Small intestine (tissue), 7 donors: ENCODE data around the gene RNPS1. TPM values are rescaled to one million over a fixed set of nuclear protein-coding genes. Genes with fewer than 3 reads are reported as not detected.

Experiments
- DNase-seq, 2 donors: peaks; one replicate each; pipeline versions ENCODE4 v3.0.0 to v3.0.0-alpha.2; 2013
- FAIRE-seq: peaks from 2 replicates; lab custom pipeline; 2012; peaks lifted over from hg19 to GRCh38; lab: Jason Lieb, UNC
- H3K27ac ChIP-seq, 3 donors: one replicate each; pipeline ENCODE4 v1.5.1; 2013; ENCODE audit warnings: low read length in 2 of 3, mild to moderate bottlenecking in 2 of 3, control low read depth in 1 of 3, inconsistent platforms in 1 of 3, low read depth in 1 of 3, moderate library complexity in 1 of 3
- H3K27me3 ChIP-seq, 3 donors: one replicate each; pipeline ENCODE4 v1.6.1; 2013; ENCODE audit warnings: low read length in 3 of 3, inconsistent platforms in 1 of 3; ENCODE audit not compliant: control insufficient read depth in 3 of 3, insufficient read depth in 3 of 3
- H3K36me3 ChIP-seq, 3 donors: one replicate each; pipeline ENCODE4 v1.6.1; 2013; ENCODE audit warnings: low read length in 3 of 3, inconsistent platforms in 1 of 3, low read depth in 1 of 3, mild to moderate bottlenecking in 1 of 3, moderate library complexity in 1 of 3; ENCODE audit not compliant: control insufficient read depth in 3 of 3, insufficient read depth in 2 of 3
- H3K4me1 ChIP-seq, 3 donors: one replicate each; pipeline ENCODE4 v1.6.1; 2013; ENCODE audit warnings: low read length in 2 of 3, inconsistent platforms in 1 of 3, low read depth in 1 of 3, mild to moderate bottlenecking in 1 of 3, moderate library complexity in 1 of 3; ENCODE audit not compliant: control insufficient read depth in 3 of 3, insufficient read depth in 2 of 3
- H3K4me3 ChIP-seq, 3 donors: one replicate each; pipeline ENCODE4 v1.5.1; 2013; ENCODE audit warnings: low read length in 3 of 3, control low read depth in 1 of 3, inconsistent platforms in 1 of 3, low read depth in 1 of 3, mild to moderate bottlenecking in 1 of 3, moderate library complexity in 1 of 3
- H3K9me3 ChIP-seq, 2 donors: one replicate each; pipeline ENCODE4 v1.6.1; 2013; ENCODE audit warnings: low read depth in 1 of 2, low read length in 1 of 2; ENCODE audit not compliant: control insufficient read depth in 2 of 2, insufficient read depth in 1 of 2
- WGBS, 3 donors: extraction: QIAGEN DNeasy Blood & Tissue Kit; methylation state at CpG; one replicate each; pipeline ENCODE4 v1.1.7; 2013; 5-methylcytosine and 5-hydroxymethylcytosine counted together
- polyA plus RNA-seq, 4 donors: library from polyadenylated mRNA; stranded (reverse) in 3 of 4; unstranded in 1 of 4; fragments of 200-250 nt in 3 of 4; fragments of 120-200 nt in 1 of 4; gene quantifications; one replicate each; pipeline versions ENCODE4 v1.2.1 to v1.2.3, GENCODE V29; 2013
- donor health status: healthy with polysubstance abuse.
- donor health status: control.
- donor health status: control.
- donor health status: Bipolar disorder and iron deficiency.
- donor health status: healthy.

The RNPS1 gene
- polyA plus RNA-seq, 4 donors = 91.7 to 166 (median 138) TPM

- Histone ChIP-seq H3K4me1 (peaks cover 2 to 22% (median 4%) of the 10 kb centered on the region in 3 donors), H3K27me3 (peaks cover 0 to 3% (median 0%) of the 10 kb centered on the region in 3 donors), H3K4me3 (no peak overlapping the region), H3K9me3 (peaks cover 0 to 5% of the 10 kb centered on the region in 2 donors), H3K36me3 (peaks cover 0 to 64% (median 2%) of the 10 kb centered on the region in 3 donors), H3K27ac (no peak overlapping the region)
- no peak for FAIRE-seq
- DNase-seq = no peak
- 75 to 85% (median 82%) methylated on average over 22 to 23 of the region's 23 CpGs for WGBS, 3 donors
Measured at GRCh38 chr16:2208308-2208707, 59.6 kb downstream of the RNPS1 start.

DNA sequence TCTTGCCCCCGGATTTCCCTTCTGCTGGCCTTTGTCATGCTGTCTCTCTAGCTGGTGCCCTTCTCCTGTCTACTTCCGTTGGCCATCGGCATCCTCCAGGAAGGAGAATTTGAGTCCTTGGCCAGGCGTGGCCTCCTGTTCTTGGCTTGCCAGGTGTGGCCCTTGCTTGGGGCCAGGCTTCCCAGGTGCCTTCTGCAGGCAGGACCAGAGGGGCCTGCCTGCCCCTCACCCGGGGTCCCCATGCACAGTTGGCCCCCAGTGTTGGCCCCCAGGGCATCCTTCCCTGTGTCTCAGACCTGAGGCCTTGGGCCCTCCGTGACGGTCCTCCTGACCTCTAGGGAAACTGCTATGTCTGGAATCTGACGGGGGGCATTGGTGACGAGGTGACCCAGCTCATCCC lies 60.1 kb downstream of the RNPS1 start:
- 89 to 91% (median 91%) methylated on average over 9 of the region's 9 CpGs for WGBS, 3 donors
- H3K36me3 ChIP-seq = peaks cover 0 to 62% (median 2%) of the 10 kb centered on the region in 3 donors
- DNase-seq (no peak), FAIRE-seq (no peak)
- peaks cover 0 to 17% (median 3%) of the 10 kb centered on the region in 3 donors for H3K4me1 ChIP-seq
- H3K27ac ChIP-seq = no peak overlapping the region
- H3K9me3 ChIP-seq = peaks cover 0 to 6% of the 10 kb centered on the region in 2 donors
- H3K4me3 ChIP-seq = no peak overlapping the region
- peaks cover 0 to 3% (median 0%) of the 10 kb centered on the region in 3 donors for H3K27me3 ChIP-seq

DNA sequence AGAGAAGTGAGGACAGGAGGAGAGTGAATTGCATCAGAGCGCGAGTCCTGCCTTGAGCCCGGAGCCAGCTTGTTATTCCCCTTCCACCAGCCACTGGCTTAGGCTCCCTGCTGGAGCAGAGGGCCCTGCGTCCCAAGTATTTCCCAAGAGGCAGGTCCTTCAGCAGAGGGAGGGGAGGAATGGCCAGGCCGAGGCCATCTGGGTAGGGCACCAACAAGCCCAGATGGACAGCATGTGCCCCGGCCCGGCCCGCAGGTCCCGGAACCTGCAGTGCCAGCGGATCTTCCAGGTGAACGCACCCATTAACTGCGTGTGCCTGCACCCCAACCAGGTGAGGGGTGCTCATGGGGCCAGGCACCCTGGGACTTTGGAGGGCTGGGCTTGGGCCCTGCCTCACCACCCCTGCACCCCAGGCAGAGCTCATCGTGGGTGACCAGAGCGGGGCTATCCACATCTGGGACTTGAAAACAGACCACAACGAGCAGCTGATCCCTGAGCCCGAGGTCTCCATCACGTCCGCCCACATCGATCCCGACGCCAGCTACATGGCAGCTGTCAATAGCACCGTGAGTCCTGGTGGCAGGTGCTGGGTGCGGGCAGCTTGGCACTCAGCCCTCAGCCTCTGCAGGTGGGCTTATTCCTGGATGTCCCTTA lies 61.0 kb downstream of the RNPS1 start:
- no peak overlapping the region for H3K4me3 ChIP-seq
- H3K36me3 ChIP-seq = peaks cover 0 to 53% (median 2%) of the 10 kb centered on the region in 3 donors
- H3K27ac ChIP-seq = no peak overlapping the region
- peaks cover 0 to 3% (median 0%) of the 10 kb centered on the region in 3 donors for H3K27me3 ChIP-seq
- peaks cover 0 to 8% (median 2%) of the 10 kb centered on the region in 3 donors for H3K4me1 ChIP-seq
- H3K9me3 ChIP-seq = peaks cover 0 to 6% of the 10 kb centered on the region in 2 donors
- FAIRE-seq (no peak), DNase-seq (no peak)
- 94 to 96% (median 94%) methylated on average over 22 to 23 of the region's 23 CpGs for WGBS, 3 donors

GRCh38 chr16:2206420-2206779 lies 61.5 kb downstream of the RNPS1 start:
- peaks cover 0 to 6% of the 10 kb centered on the region in 2 donors for H3K9me3 ChIP-seq
- 78 to 84% (median 78%) methylated on average over 18 of the region's 18 CpGs for WGBS, 3 donors
- H3K4me1 ChIP-seq = peaks cover 0 to 8% (median 2%) of the 10 kb centered on the region in 3 donors
- peak overlapping the region in 1 of 3 donors; percentile 97 for H3K27ac ChIP-seq
- peaks cover 0 to 3% (median 0%) of the 10 kb centered on the region in 3 donors for H3K27me3 ChIP-seq
- FAIRE-seq (no peak), DNase-seq (no peak)
- peaks cover 0 to 48% (median 2%) of the 10 kb centered on the region in 3 donors for H3K36me3 ChIP-seq
- H3K4me3 ChIP-seq = peak overlapping the region in 1 of 3 donors; percentile 90

GRCh38 chr16:2205967-2206313 lies 62.0 kb downstream of the RNPS1 start:
- FAIRE-seq (no peak), DNase-seq (no peak)
- Histone ChIP-seq H3K36me3 (peaks cover 0 to 46% (median 2%) of the 10 kb centered on the region in 3 donors), H3K27me3 (peaks cover 0 to 3% (median 0%) of the 10 kb centered on the region in 3 donors), H3K4me1 (peaks cover 0 to 8% (median 2%) of the 10 kb centered on the region in 3 donors), H3K4me3 (peak overlapping the region; percentile 71 to 90 (median 84)), H3K27ac (peak overlapping the region; percentile 34 to 97 (median 96)), H3K9me3 (peaks cover 0 to 6% of the 10 kb centered on the region in 2 donors)
- 5 to 10% (median 8%) methylated on average over 11 to 16 of the region's 16 CpGs for WGBS, 3 donors

GRCh38 chr16:2205104-2205966 lies 62.6 kb downstream of the RNPS1 start, which contains the start of gene MLST8:
Gene MLST8, plus strand, starts transcription at chr16:2205454. Its CDS starts 632 bp downstream, at chr16:2206086.
- Histone ChIP-seq H3K27me3 (peaks cover 0 to 7% (median under 1%) of the 10 kb centered on the region in 3 donors), H3K9me3 (peaks cover 0 to 10% of the 10 kb centered on the region in 2 donors), H3K4me1 (peaks cover 0 to 8% (median 2%) of the 10 kb centered on the region in 3 donors), H3K4me3 (peak within 1 kb of the TSS; percentile 71 to 90 (median 84)), H3K36me3 (peaks cover 0 to 40% (median 2%) of the 10 kb centered on the region in 3 donors), H3K27ac (peak within 1 kb of the TSS; percentile 86 to 97 (median 96))
- DNase-seq = peak; percentile 85 to 97
- WGBS, 3 donors = 0 to 1% (median 1%) methylated on average over 67 to 93 of the region's 93 CpGs
- FAIRE-seq = no peak

DNA sequence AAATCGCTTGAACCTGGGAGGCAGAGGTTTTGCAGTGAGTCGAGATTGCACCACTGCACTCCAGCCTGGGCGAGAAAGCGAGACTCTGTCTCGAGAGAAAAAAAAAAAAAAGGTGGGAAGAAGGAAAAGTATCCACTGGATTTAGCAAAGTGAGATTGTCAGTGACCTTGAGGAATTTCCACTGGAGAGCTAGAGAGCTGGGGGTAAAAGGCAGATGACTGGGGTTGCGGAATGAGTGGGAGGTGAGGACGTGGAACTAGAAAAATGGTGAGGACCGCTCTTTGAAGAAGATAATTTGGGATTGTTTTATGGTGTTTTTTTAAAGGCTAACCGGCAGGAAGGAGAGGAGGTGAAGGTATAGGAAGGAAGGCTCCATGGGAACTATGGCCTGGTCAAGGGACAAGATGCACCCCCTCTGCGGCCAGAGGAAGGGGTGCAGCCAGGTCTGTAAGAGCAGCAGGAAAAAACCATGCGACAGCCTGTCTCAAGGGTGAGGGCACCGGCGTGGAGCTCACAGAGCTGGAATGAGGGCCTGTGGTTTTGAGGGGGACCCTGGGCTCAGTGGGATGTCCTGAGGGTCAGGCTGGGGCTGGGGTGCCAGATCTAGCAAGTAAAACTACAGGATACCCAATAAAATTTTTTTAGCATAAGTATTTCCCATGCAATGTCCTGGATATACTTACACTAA lies 63.4 kb downstream of the RNPS1 start:
- no peak for DNase-seq
- H3K4me1 ChIP-seq = peaks cover 0 to 8% (median 2%) of the 10 kb centered on the region in 3 donors
- H3K27me3 ChIP-seq = peaks cover 2 to 15% (median 2%) of the 10 kb centered on the region in 3 donors
- FAIRE-seq = no peak
- H3K36me3 ChIP-seq = peaks cover 0 to 32% (median 2%) of the 10 kb centered on the region in 3 donors
- 80 to 85% (median 80%) methylated on average over 13 of the region's 13 CpGs for WGBS, 3 donors
- peak overlapping the region; percentile 71 to 90 (median 84) for H3K4me3 ChIP-seq
- H3K9me3 ChIP-seq = peaks cover 0 to 11% of the 10 kb centered on the region in 2 donors
- peak overlapping the region in 1 of 3 donors; percentile 97 for H3K27ac ChIP-seq
